Measurements from ENCODE around the gene DHX38. TPM values are rescaled to one million over a fixed set of nuclear protein-coding genes. Genes with fewer than 3 reads are reported as not detected.

Gene DHX38
- total and polyA plus RNA-seq, 2 donors (not counting 3 experiments of a cell fraction or from before 2014, with no cell fraction given) = 47.3 to 78.6 TPM

- H3K27ac ChIP-seq (ENCODE audit: insufficient read depth, low read depth, low read length) = no peak overlapping the region
- no peak overlapping the region for H3K4me3 ChIP-seq (replicated peaks in 1 of 3; ENCODE audit: insufficient read depth in 1 of 3, low read depth in 1 of 3, low read length in 3 of 3)
- no peak for TF ChIP-seq POLR2A (IDR thresholded peaks at IDR 0.05; ENCODE audit: low read depth, low read length)
- TF ChIP-seq MAX (IDR thresholded peaks at IDR 0.05; ENCODE audit: insufficient read depth, insufficient read length) = no peak
- TF ChIP-seq JUN (IDR thresholded peaks at IDR 0.05; ENCODE audit: borderline replicate concordance, insufficient read depth, insufficient read length, low read depth) = no peak
- no peak for TF ChIP-seq POLR2AphosphoS5 (IDR thresholded peaks at IDR 0.05; ENCODE audit: insufficient read depth, low read depth, low read length)
- no peak for TF ChIP-seq GATA2 (IDR thresholded peaks at IDR 0.05; ENCODE audit: insufficient read depth, insufficient read length, low read depth, low read length)
- TF ChIP-seq CTCF (IDR thresholded peaks at IDR 0.05; ENCODE audit: extremely low read depth in 1 of 2, insufficient read depth in 1 of 2, low read depth in 1 of 2, low read length in 2 of 2) = no peak
- TF ChIP-seq MYC (IDR thresholded peaks at IDR 0.05; ENCODE audit: low read depth, low read length) = no peak
- TF ChIP-seq EZH2 (IDR thresholded peaks at IDR 0.05; ENCODE audit: borderline replicate concordance, low read depth, low read length, severe bottlenecking) = no peak
- no peak for TF ChIP-seq FOS (IDR thresholded peaks at IDR 0.05; ENCODE audit: borderline replicate concordance, insufficient read depth, low read length)
- POLR2A ChIA-PET = no interaction called here
- H3K79me2 ChIP-seq (ENCODE audit: control insufficient read depth, insufficient read depth, low read length) = no peaks in the 10 kb centered on the region
- dilution Hi-C loops (cut with MboI; ENCODE audit: extremely low pct_ligation_motif_present, low sequenced_read_pairs) (no loop called here), intact Hi-C loops (cut with micrococcal nuclease) (no loop called here)
- H2AFZ ChIP-seq (ENCODE audit: low read depth, low read length) = no peak overlapping the region
- no peaks in the 10 kb centered on the region for H3K9me1 ChIP-seq (replicated peaks; ENCODE audit: control insufficient read depth, extremely low read depth, insufficient read depth, low read length)
- H3K9ac ChIP-seq (replicated peaks; ENCODE audit: extremely low read depth, insufficient read depth, low read length) = no peak overlapping the region
- no peaks in the 10 kb centered on the region for H3K4me1 ChIP-seq (ENCODE audit: control insufficient read depth, extremely low read depth, insufficient read depth, low read length)
- BruUV-seq (replicated peaks) = no TSS peak
- H3K27me3 ChIP-seq (ENCODE audit: control insufficient read depth in 2 of 2, insufficient read depth in 2 of 2, low read length in 2 of 2) = no peaks in the 10 kb centered on the region
- H3K36me3 ChIP-seq (ENCODE audit: control insufficient read depth in 2 of 2, extremely low read depth in 1 of 2, insufficient read depth in 2 of 2, low read length in 2 of 2) = peaks cover 6 to 10% of the 10 kb centered on the region in 2 experiments
- H4K20me1 ChIP-seq (replicated peaks; ENCODE audit: control insufficient read depth, extremely low read depth, insufficient read depth, low read length) = no peaks in the 10 kb centered on the region
- FAIRE-seq (no peak), DNase-seq (ENCODE audit: low read depth, low spot score) (no peak)
- H3K9me3 ChIP-seq (replicated peaks; ENCODE audit: control insufficient read depth, insufficient read depth, low read length) = no peaks in the 10 kb centered on the region
- CTCF ChIA-PET = interaction anchor here (1.6 to 1.8 kb wide), 2 partner anchors 10 to 17 kb away, joined by 4 to 5 read pairs; partner anchors contain the start of genes DHX38 and TXNL4B
- no peak overlapping the region for H3K4me2 ChIP-seq (ENCODE audit: insufficient read depth, low read length)
Observed at GRCh38 chr16:72083778-72084404, 9.8 kb upstream of the DHX38 start.
